Bronchial epithelial cell (primary cell): ENCODE data around the gene GOLGA5. TPM values are rescaled to one million over a fixed set of nuclear protein-coding genes. Genes with fewer than 3 reads are reported as not detected.
"Not testable (repeated sequence)": the region's sequence is repeated elsewhere in the genome, so short reads cannot be mapped to it uniquely, and the experiment has no call there.

Experiments used
- DNase-seq: peaks from one replicate; pipeline ENCODE4 v3.0.0-alpha.2; 2010; ENCODE audit warnings: low read depth
- FAIRE-seq: peaks from 2 replicates; lab custom pipeline; 2011; peaks lifted over from hg19 to GRCh38; lab: Jason Lieb, UNC
- H3K27me3 ChIP-seq: 2 replicates; pipeline ENCODE4 v1.5.1; 2011; ENCODE audit warnings: low read length; ENCODE audit not compliant: control insufficient read depth, insufficient read depth
- H3K36me3 ChIP-seq: 2 replicates; pipeline ENCODE4 v1.5.1; 2011; ENCODE audit warnings: low read length; ENCODE audit not compliant: control insufficient read depth, insufficient read depth
- H3K4me3 ChIP-seq: 2 replicates; pipeline ENCODE4 v1.5.1; 2011; ENCODE audit warnings: mild to moderate bottlenecking, low read depth, low read length, control low read depth
- CTCF ChIP-seq: IDR thresholded peaks from 2 replicates; pipeline ENCODE4 v1.5.1; 2011; ENCODE audit warnings: mild to moderate bottlenecking, moderate library complexity, low read length, control low read depth, inconsistent platforms; ENCODE audit not compliant: insufficient read depth, severe bottlenecking
- total RNA-seq: library from RNA; depleted of rRNA; stranded (reverse); fragments of >200 nt; gene quantifications from 2 replicates; pipeline ENCODE4 v1.2.1, GENCODE V29; 2014

GOLGA5 gene
- total RNA-seq, 1 donor from 2014 or later: 41.9 TPM

- Histone ChIP-seq H3K36me3 (no peaks in the 10 kb centered on the region), H3K4me3 (no peak overlapping the region), H3K27me3 (no peaks in the 10 kb centered on the region)
- DNase-seq (no peak), FAIRE-seq (no peak)
- TF ChIP-seq CTCF: no peak
Measured at GRCh38 chr14:92759679-92760523, 34.2 kb upstream of the GOLGA5 start.

GRCh38 chr14:92760524-92760805, 33.6 kb upstream of the GOLGA5 start:
- DNase-seq (peak; percentile 36), FAIRE-seq (no peak)
- Histone ChIP-seq H3K4me3 (no peak overlapping the region), H3K36me3 (no peaks in the 10 kb centered on the region), H3K27me3 (no peaks in the 10 kb centered on the region)
- no peak for TF ChIP-seq CTCF

GRCh38 chr14:92763666-92764631, 30.2 kb upstream of the GOLGA5 start:
- peak; percentile 97 for FAIRE-seq
- not testable (repeated sequence) for H3K4me3 ChIP-seq, H3K27me3 ChIP-seq, DNase-seq, H3K36me3 ChIP-seq

GRCh38 chr14:92768236-92768635, 25.9 kb upstream of the GOLGA5 start:
- not testable (repeated sequence) for H3K4me3 ChIP-seq, DNase-seq, H3K27me3 ChIP-seq, H3K36me3 ChIP-seq
- peak; percentile 7 for FAIRE-seq

- Histone ChIP-seq H3K4me3 (no peak overlapping the region), H3K27me3 (no peaks in the 10 kb centered on the region), H3K36me3 (no peaks in the 10 kb centered on the region)
- TF ChIP-seq CTCF: no peak
- FAIRE-seq: no peak
- DNase-seq: no peak
Measured at GRCh38 chr14:92768795-92769194, 25.3 kb upstream of the GOLGA5 start.

- Histone ChIP-seq H3K4me3 (no peak overlapping the region), H3K27me3 (no peaks in the 10 kb centered on the region), H3K36me3 (no peaks in the 10 kb centered on the region)
- FAIRE-seq: no peak
- TF ChIP-seq CTCF: no peak
- no peak for DNase-seq
Measured at GRCh38 chr14:92770484-92770883, 23.6 kb upstream of the GOLGA5 start.
